Fibroblast of skin of right quadriceps (primary cell): ENCODE measurements around the gene SYTL2.
"Not testable (repeated sequence)": the region's sequence is repeated elsewhere in the genome, so short reads cannot be mapped to it uniquely, and the experiment has no call there.

Experiments used
- DNase-seq: peaks from one replicate; pipeline ENCODE4 v3.0.0-alpha.2; 2013

Gene SYTL2

GRCh38 chr11:85795712-85796487 is 15.0 kb downstream of the SYTL2 start:
- no peak for DNase-seq

GRCh38 chr11:85791409-85791990 is 19.4 kb downstream of the SYTL2 start:
- no peak for DNase-seq

- no peak for DNase-seq
These were observed 22.9 kb downstream of the SYTL2 start for GRCh38 chr11:85787809-85788760.

- DNase-seq, result no peak
These were observed 23.8 kb downstream of the SYTL2 start for GRCh38 chr11:85787168-85787567.

GRCh38 chr11:85784480-85785265 is 26.3 kb downstream of the SYTL2 start:
- DNase-seq, result no peak

GRCh38 chr11:85783758-85784157 is 27.2 kb downstream of the SYTL2 start:
- no peak for DNase-seq

- DNase-seq, result not testable (repeated sequence)
These were observed 30.0 kb downstream of the SYTL2 start for GRCh38 chr11:85780780-85781517.

- peak; percentile 49 for DNase-seq
These were observed 30.8 kb downstream of the SYTL2 start for GRCh38 chr11:85779956-85780640.

GRCh38 chr11:85777603-85777972 is 33.4 kb downstream of the SYTL2 start:
- not testable (repeated sequence) for DNase-seq

- no peak for DNase-seq
These were observed 33.9 kb downstream of the SYTL2 start for GRCh38 chr11:85776951-85777602.

- no peak for DNase-seq
These were observed 36.5 kb downstream of the SYTL2 start for GRCh38 chr11:85774256-85775101.

GRCh38 chr11:85772695-85773094 is 38.2 kb downstream of the SYTL2 start:
- DNase-seq, result peak; percentile 87

- DNase-seq, result no peak
These were observed 39.4 kb downstream of the SYTL2 start for GRCh38 chr11:85771568-85771967.

- no peak for DNase-seq
These were observed 41.2 kb downstream of the SYTL2 start for GRCh38 chr11:85769771-85770170.

GRCh38 chr11:85768473-85769146 is 42.3 kb downstream of the SYTL2 start:
- DNase-seq, result no peak

- DNase-seq, result no peak
These were observed 43.5 kb downstream of the SYTL2 start for GRCh38 chr11:85767246-85767945.

GRCh38 chr11:85766721-85767161 is 44.2 kb downstream of the SYTL2 start:
- DNase-seq, result peak; percentile 50

GRCh38 chr11:85764796-85765195 is 46.1 kb downstream of the SYTL2 start:
- DNase-seq, result no peak
